Measurements from ENCODE around the gene BMPR1A. TPM values are rescaled to one million over a fixed set of nuclear protein-coding genes. Genes with fewer than 3 reads are reported as not detected.

BMPR1A gene
- total and polyA plus RNA-seq, 2 experiments from 2014 or later: 14.2 to 82.5 TPM

- Mint-ChIP-seq H3K4me3 (peak overlapping the region; percentile 81), H3K27me3 (ENCODE audit: insufficient read depth, low read depth, poor library complexity) (peaks cover 25% of the 10 kb centered on the region), H3K4me1 (peaks cover 45% of the 10 kb centered on the region), H3K9me3 (no peaks in the 10 kb centered on the region; the same call in 2 of the 3 replicates), H3K27ac (no peak overlapping the region), H3K36me3 (ENCODE audit: low read depth) (no peaks in the 10 kb centered on the region; the same call in 2 of the 3 replicates)
- H3K79me2 ChIP-seq (replicated peaks; ENCODE audit: insufficient read depth): no peaks in the 10 kb centered on the region
- peaks cover 12% of the 10 kb centered on the region; the same call in 1 of the 2 replicates for H3F3A ChIP-seq (replicated peaks; ENCODE audit: low read depth)
- ATAC-seq (peak; percentile 29), DNase-seq (ENCODE audit: low spot score) (peak; percentile 68)
- H3K36me3 ChIP-seq (ENCODE audit: insufficient read depth): no peaks in the 10 kb centered on the region
- no peaks in the 10 kb centered on the region for H4K20me1 ChIP-seq (replicated peaks; ENCODE audit: insufficient read depth)
- H2AFZ ChIP-seq: peak overlapping the region; percentile 95
- H3K27me3 ChIP-seq (ENCODE audit: insufficient read depth): no peaks in the 10 kb centered on the region
- H3K27ac ChIP-seq (ENCODE audit: low read depth): peak overlapping the region; percentile 69; the same call in 1 of the 2 replicates
- H3K4me3 ChIP-seq: peak overlapping the region; percentile 74
- TF ChIP-seq EZH2 (IDR thresholded peaks at IDR 0.05; ENCODE audit: low read depth, unreplicated experiment) (peak; percentile 21), POLR2AphosphoS5 (IDR thresholded peaks at IDR 0.05; ENCODE audit: low read depth) (peak; percentile 39; the same call in 1 of the 2 replicates), JUNB (IDR thresholded peaks at IDR 0.05; ENCODE audit: unreplicated experiment) (no peak)
- H3K9me2 ChIP-seq (ENCODE audit: insufficient read depth): no peaks in the 10 kb centered on the region
- H3K4me2 ChIP-seq: peak overlapping the region; percentile 96
- H3K4me1 ChIP-seq (ENCODE audit: insufficient read depth): peaks cover 22% of the 10 kb centered on the region
These were observed 44.7 kb upstream of the BMPR1A start for GRCh38 chr10:86711513-86712316.

DNA sequence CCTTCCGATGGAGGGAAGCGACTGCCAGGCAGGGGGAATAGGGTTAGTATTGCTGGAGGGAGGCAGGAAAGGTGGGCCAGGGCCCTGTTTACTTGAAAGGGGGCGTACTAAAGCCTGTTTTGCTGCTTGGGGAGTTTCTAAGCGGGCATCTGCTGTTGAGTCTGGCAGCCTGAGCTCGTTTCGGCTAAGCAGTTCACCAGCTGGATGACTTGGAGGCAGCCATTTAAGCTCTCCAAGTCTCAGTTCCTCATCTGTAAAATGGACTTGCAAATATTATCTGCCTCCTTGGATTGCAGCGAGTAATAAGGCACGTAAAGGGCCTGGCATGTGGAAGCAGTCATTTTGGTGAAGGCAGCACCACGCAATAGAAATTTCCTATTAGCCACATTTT lies 44.1 kb upstream of the BMPR1A start:
- Histone ChIP-seq H3K36me3 (ENCODE audit: insufficient read depth) (no peaks in the 10 kb centered on the region), H3K27me3 (ENCODE audit: insufficient read depth) (no peaks in the 10 kb centered on the region), H3K79me2 (replicated peaks; ENCODE audit: insufficient read depth) (no peaks in the 10 kb centered on the region), H3K4me2 (peak overlapping the region; percentile 96), H3K4me1 (ENCODE audit: insufficient read depth) (peaks cover 22% of the 10 kb centered on the region), H4K20me1 (replicated peaks; ENCODE audit: insufficient read depth) (no peaks in the 10 kb centered on the region), H3F3A (replicated peaks; ENCODE audit: low read depth) (peaks cover 12% of the 10 kb centered on the region; the same call in 1 of the 2 replicates), H3K27ac (ENCODE audit: low read depth) (no peak overlapping the region), H3K4me3 (peak overlapping the region; percentile 74), H3K9me2 (ENCODE audit: insufficient read depth) (no peaks in the 10 kb centered on the region), H2AFZ (peak overlapping the region; percentile 95)
- Mint-ChIP-seq H3K4me3 (peak overlapping the region; percentile 81), H3K9me3 (no peaks in the 10 kb centered on the region; the same call in 2 of the 3 replicates), H3K36me3 (ENCODE audit: low read depth) (no peaks in the 10 kb centered on the region; the same call in 2 of the 3 replicates), H3K27me3 (ENCODE audit: insufficient read depth, low read depth, poor library complexity) (peaks cover 23% of the 10 kb centered on the region), H3K4me1 (peaks cover 42% of the 10 kb centered on the region), H3K27ac (no peak overlapping the region)
- ATAC-seq (peak; percentile 5; the same call in 2 of the 3 replicates), DNase-seq (ENCODE audit: low spot score) (peak; percentile 57)
- TF ChIP-seq, protein P1, sequence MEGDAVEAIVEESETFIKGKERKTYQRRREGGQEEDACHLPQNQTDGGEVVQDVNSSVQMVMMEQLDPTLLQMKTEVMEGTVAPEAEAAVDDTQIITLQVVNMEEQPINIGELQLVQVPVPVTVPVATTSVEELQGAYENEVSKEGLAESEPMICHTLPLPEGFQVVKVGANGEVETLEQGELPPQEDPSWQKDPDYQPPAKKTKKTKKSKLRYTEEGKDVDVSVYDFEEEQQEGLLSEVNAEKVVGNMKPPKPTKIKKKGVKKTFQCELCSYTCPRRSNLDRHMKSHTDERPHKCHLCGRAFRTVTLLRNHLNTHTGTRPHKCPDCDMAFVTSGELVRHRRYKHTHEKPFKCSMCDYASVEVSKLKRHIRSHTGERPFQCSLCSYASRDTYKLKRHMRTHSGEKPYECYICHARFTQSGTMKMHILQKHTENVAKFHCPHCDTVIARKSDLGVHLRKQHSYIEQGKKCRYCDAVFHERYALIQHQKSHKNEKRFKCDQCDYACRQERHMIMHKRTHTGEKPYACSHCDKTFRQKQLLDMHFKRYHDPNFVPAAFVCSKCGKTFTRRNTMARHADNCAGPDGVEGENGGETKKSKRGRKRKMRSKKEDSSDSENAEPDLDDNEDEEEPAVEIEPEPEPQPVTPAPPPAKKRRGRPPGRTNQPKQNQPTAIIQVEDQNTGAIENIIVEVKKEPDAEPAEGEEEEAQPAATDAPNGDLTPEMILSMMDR (conservative IDR thresholded peaks at IDR 0.05; ENCODE audit: low read depth in 2 of 2): 0 out of 4 replicates have a peak, but pooled peaks of 1 of the 2 experiments have one; percentile 17
- no peak for TF ChIP-seq JUNB (IDR thresholded peaks at IDR 0.05; ENCODE audit: unreplicated experiment)

DNA sequence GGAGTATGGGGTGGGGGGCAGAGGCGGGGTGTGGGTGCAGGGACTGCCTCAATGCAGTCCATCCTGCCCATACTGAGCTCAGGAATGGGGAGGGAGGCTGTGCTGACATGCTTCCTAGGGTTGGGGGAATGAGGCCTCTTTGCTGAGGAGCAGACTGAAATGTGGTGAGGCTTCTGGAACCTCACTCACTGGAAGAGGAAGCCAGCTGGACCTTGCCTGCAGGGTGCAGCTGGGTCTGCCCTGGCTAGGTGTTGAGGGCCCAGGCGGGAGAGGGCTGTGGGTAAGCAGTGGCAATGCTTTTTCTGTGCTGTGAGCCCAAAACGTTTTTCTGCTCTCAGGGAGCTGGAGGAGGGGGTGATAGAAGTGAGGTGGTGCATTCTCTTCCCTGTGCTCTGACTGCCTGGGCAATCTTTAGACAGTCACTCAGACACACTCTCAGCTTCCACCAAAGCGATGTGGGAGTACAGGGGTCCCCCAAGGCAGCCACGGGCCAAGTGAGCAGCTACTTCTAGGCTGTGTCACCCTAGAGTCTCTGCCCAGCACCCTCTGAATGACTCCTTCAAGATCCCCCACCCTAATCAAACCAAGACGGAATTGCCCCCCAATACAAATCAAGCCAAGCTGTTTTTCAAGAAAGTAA lies 41.1 kb upstream of the BMPR1A start:
- Histone ChIP-seq H3K4me2 (no peak overlapping the region), H3K9me2 (ENCODE audit: insufficient read depth) (no peaks in the 10 kb centered on the region), H3K4me3 (no peak overlapping the region), H2AFZ (peak overlapping the region; percentile 76; the same call in 1 of the 2 replicates), H3K36me3 (ENCODE audit: insufficient read depth) (no peaks in the 10 kb centered on the region), H3F3A (replicated peaks; ENCODE audit: low read depth) (peaks cover 12% of the 10 kb centered on the region; the same call in 1 of the 2 replicates), H3K27me3 (ENCODE audit: insufficient read depth) (no peaks in the 10 kb centered on the region), H3K27ac (ENCODE audit: low read depth) (no peak overlapping the region), H3K4me1 (ENCODE audit: insufficient read depth) (peaks cover 22% of the 10 kb centered on the region), H3K79me2 (replicated peaks; ENCODE audit: insufficient read depth) (no peaks in the 10 kb centered on the region), H4K20me1 (replicated peaks; ENCODE audit: insufficient read depth) (no peaks in the 10 kb centered on the region)
- peaks cover 19% of the 10 kb centered on the region for H3K27me3 Mint-ChIP-seq (ENCODE audit: insufficient read depth, low read depth, poor library complexity)
- no peaks in the 10 kb centered on the region; the same call in 2 of the 3 replicates for H3K36me3 Mint-ChIP-seq (ENCODE audit: low read depth)
- no peaks in the 10 kb centered on the region; the same call in 2 of the 3 replicates for H3K9me3 Mint-ChIP-seq
- no peak overlapping the region for H3K27ac Mint-ChIP-seq
- H3K4me3 Mint-ChIP-seq: no peak overlapping the region
- DNase-seq (ENCODE audit: low spot score) (no peak), ATAC-seq (no peak)
- peaks cover 30% of the 10 kb centered on the region for H3K4me1 Mint-ChIP-seq
- TF ChIP-seq EZH2phosphoT487 (IDR thresholded peaks at IDR 0.05; ENCODE audit: unreplicated experiment): no peak
- TF ChIP-seq, protein P2, sequence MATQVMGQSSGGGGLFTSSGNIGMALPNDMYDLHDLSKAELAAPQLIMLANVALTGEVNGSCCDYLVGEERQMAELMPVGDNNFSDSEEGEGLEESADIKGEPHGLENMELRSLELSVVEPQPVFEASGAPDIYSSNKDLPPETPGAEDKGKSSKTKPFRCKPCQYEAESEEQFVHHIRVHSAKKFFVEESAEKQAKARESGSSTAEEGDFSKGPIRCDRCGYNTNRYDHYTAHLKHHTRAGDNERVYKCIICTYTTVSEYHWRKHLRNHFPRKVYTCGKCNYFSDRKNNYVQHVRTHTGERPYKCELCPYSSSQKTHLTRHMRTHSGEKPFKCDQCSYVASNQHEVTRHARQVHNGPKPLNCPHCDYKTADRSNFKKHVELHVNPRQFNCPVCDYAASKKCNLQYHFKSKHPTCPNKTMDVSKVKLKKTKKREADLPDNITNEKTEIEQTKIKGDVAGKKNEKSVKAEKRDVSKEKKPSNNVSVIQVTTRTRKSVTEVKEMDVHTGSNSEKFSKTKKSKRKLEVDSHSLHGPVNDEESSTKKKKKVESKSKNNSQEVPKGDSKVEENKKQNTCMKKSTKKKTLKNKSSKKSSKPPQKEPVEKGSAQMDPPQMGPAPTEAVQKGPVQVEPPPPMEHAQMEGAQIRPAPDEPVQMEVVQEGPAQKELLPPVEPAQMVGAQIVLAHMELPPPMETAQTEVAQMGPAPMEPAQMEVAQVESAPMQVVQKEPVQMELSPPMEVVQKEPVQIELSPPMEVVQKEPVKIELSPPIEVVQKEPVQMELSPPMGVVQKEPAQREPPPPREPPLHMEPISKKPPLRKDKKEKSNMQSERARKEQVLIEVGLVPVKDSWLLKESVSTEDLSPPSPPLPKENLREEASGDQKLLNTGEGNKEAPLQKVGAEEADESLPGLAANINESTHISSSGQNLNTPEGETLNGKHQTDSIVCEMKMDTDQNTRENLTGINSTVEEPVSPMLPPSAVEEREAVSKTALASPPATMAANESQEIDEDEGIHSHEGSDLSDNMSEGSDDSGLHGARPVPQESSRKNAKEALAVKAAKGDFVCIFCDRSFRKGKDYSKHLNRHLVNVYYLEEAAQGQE (IDR thresholded peaks at IDR 0.05; ENCODE audit: unreplicated experiment): no peak
- no peak for TF ChIP-seq EZH2 (IDR thresholded peaks at IDR 0.05; ENCODE audit: low read depth, unreplicated experiment)
- TF ChIP-seq, protein P3, sequence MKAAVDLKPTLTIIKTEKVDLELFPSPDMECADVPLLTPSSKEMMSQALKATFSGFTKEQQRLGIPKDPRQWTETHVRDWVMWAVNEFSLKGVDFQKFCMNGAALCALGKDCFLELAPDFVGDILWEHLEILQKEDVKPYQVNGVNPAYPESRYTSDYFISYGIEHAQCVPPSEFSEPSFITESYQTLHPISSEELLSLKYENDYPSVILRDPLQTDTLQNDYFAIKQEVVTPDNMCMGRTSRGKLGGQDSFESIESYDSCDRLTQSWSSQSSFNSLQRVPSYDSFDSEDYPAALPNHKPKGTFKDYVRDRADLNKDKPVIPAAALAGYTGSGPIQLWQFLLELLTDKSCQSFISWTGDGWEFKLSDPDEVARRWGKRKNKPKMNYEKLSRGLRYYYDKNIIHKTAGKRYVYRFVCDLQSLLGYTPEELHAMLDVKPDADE (IDR thresholded peaks at IDR 0.05): no peak
